GM12873 (cell line): ENCODE results near the gene MACROD2.

Experiments
- CTCF ChIP-seq: IDR thresholded peaks from 2 replicates; pipeline ENCODE4 v1.5.1; 2012; ENCODE audit warnings: low read depth, mild to moderate bottlenecking, moderate library complexity, low read length, control low read depth; ENCODE audit not compliant: insufficient read depth; ENCODE audit errors: missing control alignments

Gene MACROD2

DNA sequence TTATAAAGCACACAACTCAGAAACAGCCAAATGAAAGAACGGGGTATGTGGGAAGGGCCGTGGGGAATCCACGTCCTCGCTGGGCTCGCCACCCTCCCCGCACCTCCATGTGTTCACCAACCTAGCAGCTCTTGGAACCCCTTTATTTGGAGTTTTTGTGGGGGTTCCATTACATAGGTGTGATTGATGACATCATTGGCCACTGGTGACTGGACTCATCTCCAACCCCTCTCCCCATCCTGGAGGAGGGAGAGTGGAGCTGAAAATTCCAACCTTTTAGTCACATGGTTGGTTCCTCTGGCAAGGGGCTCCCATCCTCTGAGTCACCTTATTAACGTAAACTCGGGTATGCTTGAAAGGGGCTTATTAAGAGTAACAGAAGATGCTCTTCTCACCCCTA lies 934.1 kb downstream of the MACROD2 start:
- no peak for TF ChIP-seq CTCF

DNA sequence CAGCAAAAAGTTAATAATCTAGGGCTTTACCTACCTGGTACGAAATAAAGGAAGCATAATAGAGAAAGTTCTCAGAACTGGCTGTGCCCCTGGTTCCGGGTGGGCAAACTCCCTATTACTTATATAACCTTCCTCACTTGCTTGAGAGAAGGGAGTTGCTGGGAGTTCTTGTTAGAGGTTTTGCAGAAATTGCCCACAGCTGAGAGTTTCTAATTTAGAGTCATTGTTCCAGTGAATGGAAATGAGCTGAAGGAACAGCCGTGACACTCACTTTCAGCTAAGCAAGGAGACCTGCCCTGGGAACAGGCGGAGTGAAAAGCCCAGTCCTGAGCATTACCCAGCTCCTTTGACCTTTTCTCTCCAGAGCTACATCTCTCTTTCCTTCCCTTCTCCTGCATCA lies 936.7 kb downstream of the MACROD2 start:
- TF ChIP-seq CTCF: no peak

DNA sequence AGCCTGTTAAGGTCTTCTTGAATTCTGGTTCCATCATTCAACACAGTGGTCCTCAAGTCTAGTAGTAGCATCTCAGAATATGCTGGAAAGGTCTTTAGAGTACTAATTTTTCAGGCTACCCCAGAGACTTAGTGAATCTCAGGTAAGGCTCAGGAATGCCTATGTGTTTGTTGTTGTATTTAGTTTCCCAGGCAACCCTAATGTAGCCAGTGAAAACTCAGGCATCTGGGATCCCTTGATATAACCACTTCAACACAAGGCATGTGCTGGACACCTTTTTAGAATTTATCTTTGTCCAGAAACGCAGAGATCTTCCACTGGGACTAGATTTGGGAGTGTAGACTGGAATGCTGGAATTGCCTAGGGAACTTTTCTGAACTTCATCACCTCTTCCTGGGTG lies 940.0 kb downstream of the MACROD2 start:
- no peak for TF ChIP-seq CTCF

DNA sequence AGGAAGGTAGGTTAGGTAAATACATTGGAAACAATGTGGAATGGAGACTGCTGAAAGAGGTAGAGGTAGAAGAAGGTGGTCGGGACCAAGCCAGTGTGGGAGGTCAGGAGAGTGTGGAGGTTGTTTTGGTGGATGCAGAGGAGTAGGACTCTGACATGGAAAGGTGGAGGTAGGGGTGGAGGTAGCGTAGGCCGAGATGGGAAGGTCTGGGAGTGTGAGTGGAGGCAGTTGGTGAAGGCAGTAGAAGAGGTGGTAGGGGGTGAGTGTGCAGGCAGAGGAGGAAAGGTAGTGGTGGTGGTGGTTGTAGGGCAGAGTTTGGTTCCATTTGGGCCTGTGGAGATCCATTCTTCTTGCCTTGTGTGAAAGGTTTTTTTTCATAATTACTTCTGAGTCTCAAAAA lies 941.7 kb downstream of the MACROD2 start:
- TF ChIP-seq CTCF: no peak

DNA sequence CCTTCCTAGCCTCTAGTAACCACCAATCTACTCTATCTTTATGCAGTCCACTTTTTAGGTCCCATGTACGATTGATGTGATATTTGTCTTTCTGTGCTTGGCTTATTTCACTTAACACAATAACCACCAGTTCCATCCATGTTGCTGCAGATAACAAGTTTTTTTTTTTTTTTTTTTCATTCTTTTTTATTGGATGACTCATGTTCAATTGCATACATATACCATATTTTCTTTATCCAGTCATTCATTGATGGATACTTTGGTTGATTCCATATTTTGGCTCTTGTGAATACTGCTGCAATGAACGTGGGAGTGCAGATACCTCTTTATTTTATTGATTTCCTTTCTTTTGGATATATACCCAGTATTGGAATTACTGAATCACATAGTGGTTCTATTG lies 942.5 kb downstream of the MACROD2 start:
- no peak for TF ChIP-seq CTCF

- no peak for TF ChIP-seq CTCF
These were observed 952.2 kb downstream of the MACROD2 start for GRCh38 chr20:14947536-14947935.

DNA sequence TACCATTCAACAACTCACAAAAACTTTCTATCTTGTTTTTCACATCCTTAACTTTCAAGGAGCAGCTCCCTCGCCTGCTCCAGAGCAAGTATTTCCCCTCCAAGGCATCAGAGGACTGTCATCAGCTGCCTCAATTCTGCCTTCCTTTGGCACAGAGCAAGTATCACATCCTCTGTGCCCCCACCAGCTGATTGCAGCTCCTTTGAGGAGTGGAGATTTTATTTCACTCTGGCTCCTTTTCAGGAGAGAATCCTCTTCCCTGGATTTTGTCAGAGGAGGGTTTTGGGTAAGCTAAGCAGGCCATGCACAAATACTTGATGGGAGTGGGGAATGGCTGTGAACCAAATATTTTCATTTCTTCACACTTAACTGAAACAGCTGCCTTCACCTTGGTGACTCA lies 952.6 kb downstream of the MACROD2 start:
- no peak for TF ChIP-seq CTCF

DNA sequence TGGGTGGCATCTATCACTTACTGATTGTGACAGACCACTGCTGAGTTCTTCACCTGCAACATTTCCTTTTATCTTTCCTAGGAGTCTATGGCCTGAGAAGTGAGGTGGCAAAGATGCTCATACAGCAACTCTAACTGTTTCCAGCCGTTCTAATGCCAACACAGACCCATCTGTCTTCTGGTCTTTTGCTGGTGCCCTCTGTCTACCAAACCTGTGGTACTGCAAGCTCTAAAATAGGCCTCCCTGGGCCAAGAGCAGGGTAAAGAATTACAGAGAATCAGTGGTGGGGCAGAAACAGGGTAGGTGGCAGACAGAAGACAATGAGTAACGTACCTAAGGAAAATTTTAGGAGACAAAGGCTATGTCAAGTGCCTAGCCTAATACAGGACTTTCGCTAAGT lies 953.1 kb downstream of the MACROD2 start:
- no peak for TF ChIP-seq CTCF
